Stimulated activated CD8-positive, alpha-beta memory T cell treated with anti-CD3 and anti-CD28 coated beads, Interleukin-12 subunit alpha, Interleukin-12 subunit beta, amount 100 ng/mL, for 4 hours (primary cell): ENCODE measurements around the gene ARFIP1.

ENCODE experiments used
- DNase-seq: peaks from one replicate; pipeline ENCODE4 v3.0.0-alpha.2; 2020; ENCODE audit warnings: low read depth

ARFIP1 gene

DNA sequence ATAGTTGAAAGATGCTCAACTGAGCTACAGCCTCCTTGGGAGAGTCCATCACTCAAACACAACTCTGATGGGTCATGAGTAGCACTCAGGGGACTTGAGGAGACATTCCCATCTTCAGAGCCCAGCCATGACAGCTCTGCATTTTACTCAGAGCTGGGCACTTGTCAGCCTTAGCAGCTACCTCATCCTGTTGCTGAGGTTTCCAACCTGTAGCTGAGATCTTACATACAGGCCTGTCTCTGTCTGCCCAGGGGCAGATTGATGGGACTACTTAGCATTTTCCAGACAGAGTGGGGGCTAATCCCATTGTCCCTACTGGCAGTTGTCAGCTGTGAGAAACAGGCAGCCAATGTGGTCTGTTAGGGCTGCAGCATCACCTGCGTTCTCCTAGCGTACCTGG lies 159.9 kb downstream of the ARFIP1 start:
- no peak for DNase-seq

DNA sequence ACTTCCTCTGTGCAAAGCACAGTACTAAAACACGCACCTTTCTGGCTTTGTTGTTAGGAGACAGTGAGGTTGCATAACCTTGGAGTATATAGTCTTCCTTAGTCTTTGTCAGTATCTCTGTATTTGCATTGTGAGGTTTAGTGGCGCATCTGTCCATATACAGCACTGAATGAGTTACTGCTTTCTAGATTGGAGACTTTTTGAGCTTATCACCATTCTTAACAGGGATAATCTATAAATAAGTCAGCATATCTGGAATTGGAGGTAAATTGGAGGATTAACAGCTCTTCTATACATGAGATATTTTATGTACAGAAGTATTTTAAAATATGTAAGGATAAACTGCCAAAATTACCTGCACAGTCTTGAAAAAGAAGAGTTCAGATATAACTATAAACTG lies 160.7 kb downstream of the ARFIP1 start:
- DNase-seq, result no peak

DNA sequence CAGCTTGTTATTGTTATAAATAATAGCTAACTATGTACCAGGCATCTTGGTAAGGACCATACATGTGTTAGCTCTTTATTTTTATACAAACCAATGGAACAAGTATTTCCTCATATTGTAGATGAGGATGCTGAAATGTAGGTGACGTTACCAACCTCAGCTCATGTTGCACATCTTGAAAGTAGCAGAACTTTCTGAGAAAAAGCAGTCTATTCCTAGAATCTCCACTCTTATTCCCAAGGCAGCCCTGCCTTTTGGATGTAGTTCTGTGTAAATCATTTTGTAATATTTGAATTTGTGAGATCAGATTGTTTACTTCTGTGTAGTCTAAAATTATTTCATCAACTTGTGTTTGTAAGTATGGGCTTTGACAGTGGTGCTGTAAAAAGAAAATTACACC lies 161.7 kb downstream of the ARFIP1 start:
- no peak for DNase-seq

DNA sequence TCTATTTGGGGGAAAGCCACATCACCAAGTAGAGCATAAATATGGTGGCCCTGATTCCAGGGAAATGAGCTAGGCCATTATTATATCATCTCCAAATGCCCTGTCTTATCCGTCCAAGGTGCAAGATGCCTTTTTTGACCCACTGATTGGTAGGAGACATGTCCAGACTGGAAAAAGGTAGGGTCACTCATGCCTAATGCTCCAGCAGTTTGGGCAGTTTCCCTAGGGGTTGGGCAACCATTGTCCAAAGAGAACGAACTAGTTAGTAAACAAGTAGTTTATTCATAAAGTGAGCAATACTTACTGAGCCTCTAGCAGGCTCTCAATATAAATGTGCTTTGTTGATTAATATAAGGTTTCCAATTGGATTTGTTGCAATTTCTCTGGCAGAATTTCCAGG lies 162.6 kb downstream of the ARFIP1 start:
- no peak for DNase-seq

DNA sequence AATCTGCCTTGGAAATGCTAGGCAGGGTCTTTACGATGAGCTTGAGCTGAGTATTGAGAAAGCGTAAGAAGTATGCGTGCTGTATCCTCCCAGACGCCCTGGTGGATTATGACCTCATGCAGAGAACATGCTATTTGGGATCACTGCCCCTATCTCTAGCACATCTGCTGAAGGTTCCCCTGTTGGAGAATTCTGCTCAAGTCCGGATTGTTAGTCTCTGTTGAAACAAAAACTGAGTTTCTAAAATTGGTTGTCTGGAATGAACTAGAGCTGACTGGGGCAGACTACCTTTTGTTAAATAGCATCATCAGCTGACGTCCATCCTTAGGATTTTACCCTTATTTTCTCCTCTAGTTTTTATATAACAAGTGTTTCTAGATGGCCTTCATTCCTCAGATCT lies 163.9 kb downstream of the ARFIP1 start:
- DNase-seq, result no peak

DNA sequence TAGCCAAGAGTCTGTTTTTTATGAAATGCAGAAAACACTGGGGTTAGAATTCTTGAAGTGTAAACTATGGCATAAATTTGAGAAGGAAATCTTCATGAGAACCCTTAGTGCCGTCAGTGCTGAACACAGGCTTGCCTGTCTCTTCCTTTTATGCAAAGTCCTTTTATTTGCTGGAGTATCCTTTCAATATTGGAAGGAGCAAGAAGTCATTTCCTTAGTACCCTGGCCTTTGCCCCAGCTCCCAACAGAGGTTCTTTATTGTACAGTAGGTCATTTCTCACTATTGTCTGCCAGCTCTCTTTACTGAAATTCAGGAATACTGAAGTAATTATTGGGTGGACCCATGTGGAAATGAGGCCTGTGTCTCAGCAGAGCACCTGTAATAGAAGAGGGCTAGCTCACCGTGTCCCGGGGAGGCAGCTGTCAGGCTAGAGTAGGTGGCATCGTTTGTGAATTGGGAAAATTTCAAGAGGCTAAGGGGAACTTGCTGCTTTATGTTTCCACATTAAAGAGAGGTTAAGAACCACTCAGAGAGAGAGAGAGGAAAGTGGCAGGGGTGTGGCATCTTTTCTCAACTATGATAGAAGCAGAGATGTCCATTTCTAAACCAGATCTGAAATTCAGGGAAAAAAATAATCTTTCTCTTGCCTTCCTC lies 165.0 kb downstream of the ARFIP1 start:
- no peak for DNase-seq

DNA sequence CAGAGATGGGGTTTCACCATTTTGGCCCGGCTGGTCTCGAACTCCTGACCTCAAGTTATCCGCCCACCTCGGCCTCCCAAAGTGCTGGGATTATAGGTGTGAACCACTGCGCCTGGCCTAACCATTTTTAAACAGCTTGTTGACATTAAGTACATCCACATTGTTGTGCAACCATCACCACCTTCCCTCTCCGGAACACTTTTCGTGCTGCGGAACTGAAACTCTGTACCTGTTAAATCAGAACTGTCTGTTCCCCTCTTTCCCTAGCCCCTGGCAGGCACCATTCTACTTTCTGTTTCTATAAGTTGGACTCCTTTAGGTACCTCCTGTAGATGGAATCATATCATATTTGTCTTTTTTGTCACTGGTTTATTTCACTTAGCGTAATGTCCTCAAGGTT lies 165.9 kb downstream of the ARFIP1 start:
- no peak for DNase-seq

DNA sequence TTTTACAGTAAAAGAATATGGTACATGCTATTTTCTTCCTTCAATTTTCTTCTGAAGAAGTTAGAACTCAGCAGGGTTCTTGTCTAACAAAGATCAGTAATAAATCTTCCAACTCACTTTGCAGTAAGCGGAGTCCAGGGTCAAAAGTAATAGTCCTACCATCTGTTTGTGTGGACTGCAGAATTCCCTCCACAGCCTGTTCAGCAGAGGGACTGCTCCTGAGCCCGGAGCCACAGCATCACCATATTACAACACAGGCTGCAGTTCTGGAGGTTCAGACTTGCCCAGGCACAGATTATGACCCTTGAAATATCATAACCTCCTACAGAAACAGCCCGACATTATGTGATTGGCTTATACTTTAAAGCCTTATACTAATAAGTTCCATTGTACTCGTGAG lies 166.7 kb downstream of the ARFIP1 start:
- no peak for DNase-seq

DNA sequence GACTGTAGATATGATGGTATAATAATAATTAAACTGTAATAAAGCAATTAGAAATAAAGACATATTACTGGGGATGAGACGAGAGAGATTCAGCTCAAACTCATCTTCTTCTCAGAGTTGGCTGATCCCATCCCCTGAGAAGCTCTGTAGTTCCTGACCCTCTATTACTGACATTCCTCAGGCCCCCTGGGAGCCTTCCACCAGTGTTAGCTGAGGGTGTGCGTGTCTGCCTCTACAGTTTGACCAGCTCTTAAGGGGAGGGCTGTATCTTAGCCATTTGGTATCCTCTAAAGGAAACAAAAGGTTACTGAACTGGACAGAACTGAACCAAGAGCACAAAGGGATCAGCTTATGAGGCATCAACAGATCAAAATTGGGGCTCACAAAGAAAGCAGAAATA lies 167.6 kb downstream of the ARFIP1 start:
- DNase-seq, result no peak

DNA sequence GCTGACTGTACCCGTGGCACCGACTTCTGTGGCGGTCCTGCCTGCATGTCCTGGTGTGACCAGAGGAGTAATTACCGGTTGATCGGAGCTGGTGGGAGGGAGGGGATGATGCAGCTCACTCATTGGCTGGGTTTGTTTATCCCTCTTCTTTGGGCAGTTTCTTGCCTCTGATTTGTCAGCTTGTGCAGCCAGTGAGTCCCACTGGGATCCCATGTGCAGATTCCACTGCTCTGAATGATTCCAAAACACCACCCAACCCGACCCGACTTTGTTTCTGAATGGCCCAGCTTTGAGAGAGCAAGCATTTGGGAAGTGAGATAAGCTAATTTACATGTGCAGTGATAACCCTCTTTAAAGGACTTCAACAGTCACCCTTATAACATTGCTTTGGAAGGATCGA lies 170.2 kb downstream of the ARFIP1 start:
- no peak for DNase-seq

DNA sequence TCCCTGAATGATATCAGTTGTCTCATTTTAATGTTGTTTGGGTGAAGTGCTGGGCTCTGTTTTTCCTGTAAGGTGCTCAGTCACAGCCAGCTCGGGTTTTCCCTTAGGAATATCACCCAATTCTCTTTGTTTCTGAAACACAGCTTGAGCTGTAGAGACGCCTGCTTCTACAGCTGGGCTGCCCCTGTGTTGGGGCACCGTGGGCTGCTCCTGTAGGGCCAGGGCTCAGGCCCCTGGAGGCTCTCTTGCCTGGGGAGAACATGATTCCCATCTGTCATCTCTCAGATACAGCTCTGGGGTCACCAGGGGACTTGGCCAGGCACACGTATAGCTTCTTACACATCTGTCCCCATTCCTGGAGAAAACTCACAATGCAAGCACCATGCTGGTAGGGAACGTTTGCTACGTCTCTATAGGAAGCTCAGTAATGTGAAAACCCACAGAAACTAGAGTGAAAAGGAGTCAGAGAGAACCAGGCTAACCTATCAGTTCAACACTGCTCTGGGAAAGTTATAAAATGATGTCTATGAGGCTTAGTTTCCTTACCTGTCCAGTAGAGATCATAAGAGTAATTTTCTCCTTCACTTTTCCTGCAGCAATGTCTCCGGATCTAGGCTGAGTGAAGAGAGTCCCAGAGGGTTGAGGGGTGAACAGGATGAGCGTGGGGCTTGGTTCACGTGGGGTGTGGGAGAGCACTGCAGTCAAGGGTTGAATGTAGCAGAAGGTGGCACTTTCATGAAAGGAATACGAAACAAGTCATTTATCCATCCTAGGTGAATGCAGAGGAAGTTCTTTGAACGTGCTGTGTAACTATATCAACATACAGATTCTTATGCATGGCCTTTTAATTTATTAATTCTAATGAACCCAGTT lies 170.9 kb downstream of the ARFIP1 start:
- no peak for DNase-seq

DNA sequence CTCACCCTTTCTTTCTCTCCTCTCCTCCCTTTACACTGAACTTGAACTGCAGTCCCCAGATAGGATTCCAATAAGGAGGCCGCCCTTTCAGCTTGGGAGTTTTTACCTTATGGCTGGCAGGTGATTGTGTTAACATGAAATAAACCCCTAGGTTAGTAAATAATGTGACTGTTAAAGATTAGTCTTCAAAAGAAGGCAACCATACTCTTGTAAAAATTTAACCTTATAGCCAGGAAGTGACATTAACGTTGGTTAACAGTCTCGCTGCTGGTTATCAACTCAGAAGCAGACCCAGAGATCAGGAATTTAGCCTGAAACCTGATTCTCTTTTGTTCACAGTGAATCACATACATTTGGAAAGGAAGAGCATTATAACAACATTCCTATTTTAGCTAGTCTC lies 171.6 kb downstream of the ARFIP1 start:
- no peak for DNase-seq

DNA sequence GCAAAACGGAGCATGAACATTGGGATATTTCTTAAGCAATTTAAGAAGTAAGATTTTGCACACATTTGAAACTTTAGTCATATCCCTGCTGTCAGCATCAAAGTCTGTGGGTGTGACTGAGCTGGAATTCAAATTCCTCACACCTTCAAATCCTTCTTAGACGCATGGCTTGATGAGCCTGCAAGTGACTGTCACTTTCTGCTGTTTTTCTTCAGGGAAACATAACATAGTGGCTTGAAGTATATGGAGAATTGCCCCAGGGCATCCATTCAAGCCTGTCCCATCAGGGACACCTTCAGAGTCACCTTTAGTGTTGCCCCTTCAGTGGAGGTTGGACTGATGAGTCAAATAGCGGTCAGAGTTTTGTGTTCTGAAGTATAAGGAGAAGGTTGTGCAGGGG lies 173.8 kb downstream of the ARFIP1 start:
- DNase-seq, result no peak

DNA sequence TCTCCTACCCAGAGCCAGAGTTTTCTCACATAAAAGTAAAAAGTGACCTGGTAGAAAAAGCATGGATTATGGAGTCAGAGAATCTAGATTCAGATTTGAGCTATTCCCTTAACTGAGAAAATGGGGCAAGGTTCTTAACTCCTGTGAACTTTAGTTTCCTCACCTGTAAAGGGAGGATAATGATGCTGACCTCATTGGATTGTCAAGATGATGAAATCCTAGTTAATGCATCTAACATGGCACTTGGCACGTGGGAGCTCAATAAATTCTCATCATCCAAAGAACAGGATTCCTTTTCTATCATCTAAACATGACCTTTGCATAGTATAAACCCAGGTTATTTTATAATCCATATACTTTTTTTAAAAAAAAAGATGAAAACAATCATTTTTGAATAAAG lies 175.0 kb downstream of the ARFIP1 start:
- DNase-seq, result no peak

DNA sequence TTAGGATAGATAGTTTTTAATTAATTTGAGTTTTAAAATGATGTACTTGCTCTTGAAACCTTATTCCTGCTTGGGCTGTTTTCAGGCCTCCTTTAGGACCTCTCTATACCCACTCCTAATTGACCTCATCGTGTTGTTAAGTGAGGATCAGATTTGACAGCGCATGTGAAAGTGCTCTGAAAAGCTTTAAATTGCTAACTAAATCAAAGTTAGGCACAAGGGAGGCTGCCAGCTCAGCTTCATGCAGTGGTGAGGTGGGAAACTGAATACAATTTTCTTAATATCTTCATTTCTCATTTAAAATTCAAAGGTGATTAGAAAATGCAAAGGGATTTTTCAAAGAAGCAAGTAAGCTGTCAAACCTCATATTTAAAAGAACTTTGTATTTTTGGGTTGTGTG lies 176.4 kb downstream of the ARFIP1 start:
- no peak for DNase-seq

DNA sequence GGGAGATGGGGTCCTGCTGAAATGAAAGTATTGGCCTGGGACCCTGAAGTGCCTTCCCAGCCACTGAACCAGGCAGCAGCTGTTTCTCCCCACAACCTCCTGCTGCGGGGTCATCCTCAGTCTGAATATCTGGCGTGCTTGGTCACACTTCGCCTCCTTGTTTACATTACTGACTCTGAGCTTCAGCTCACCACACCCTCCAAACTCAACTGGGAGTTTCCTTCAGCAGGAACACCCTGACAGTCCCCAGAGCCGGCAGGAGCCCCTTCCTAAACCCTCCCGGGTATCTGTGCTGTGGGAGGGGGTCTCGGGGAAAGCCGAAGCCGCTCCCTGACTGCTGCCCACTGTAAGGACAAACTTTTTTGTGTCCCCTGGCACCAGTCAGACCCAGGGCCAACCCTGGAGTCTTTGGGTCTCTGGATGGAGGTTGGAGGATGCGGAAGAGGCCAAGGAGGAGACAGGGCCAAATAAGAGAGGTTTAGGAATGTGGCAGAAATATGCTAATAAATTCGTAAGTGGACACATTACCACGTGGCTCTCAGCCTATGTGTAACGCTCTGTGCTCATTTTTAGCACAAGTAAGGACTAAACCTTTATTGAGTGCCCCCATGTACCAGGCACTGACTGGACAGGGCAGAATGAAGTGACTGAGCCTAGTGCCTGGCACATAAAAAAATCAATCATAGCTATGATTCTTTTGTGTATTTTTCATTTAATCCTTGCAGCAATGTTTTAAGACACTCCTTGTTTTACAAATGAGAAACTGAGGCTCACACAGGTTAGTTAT lies 177.1 kb downstream of the ARFIP1 start:
- DNase-seq, result no peak

DNA sequence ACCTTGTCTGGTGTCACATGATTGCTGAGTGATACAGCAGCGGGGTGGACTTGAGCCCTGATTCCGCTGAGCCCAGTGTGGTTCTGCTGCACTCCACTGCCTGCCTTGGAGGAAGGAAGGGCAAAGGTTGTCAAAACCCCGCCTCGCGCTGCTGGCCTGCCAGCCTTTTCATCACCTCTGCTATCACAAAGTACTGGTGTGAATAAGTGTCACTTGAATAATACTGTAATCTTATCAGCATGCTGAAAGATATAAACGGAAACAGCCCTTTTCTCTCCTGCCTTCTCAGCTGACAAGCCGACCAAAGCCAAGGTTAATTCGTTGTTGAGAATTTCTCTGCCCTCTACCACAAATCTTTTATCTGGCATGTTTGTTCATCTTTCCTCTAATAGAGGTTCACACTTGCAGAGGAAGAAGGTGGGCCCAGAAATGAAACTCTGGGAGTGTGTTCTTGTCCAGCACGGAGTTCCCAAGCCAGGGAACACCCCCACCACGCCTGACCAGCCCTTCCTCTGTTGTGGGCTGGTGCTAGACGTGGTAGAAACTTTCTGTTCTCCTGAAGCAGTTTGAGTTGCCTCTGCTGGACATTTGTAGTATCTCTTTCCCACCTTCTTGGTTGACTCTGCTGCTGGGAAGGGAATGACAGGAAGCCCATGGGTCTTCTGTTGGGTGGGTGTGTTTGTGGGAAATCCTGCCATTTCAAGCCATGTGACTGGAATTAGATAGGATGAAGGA lies 177.8 kb downstream of the ARFIP1 start:
- DNase-seq, result no peak

DNA sequence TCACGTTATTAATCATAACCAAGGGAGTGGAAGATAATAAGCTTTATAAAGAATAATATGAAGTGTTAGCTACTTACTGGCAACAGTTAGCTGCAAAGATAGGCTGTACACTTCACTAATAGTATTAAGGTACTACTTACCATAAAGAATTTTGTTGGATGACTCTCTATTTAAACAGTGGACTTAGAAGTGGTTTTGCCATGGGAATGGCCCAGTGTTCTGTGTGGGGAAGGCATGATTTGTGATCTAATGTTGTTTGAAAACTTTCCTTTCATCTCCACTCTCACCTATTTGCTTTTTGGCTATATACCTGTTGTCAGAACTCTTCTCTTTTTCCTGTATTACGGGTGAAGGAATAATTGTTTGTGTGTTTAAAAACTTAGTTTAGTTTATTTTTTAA lies 179.3 kb downstream of the ARFIP1 start:
- DNase-seq, result no peak

DNA sequence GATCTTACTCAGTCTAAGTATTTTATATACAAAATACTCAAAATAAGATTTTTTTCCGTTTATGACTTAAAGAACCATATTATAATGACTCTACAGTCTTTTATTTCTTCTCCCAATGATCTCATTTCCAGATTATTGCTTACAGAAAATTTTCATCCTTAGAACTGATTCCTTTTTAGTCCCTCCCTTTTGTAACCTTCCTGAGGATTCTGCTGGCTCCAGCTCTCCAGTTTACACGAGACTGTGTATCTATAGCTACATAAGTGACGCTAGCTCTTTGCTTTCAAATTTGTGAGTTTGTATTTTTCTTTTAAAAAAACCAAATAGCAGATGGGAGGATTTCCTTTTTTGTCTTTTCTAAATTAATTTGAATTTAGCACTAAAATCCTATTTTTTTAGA lies 180.3 kb downstream of the ARFIP1 start:
- DNase-seq, result no peak

DNA sequence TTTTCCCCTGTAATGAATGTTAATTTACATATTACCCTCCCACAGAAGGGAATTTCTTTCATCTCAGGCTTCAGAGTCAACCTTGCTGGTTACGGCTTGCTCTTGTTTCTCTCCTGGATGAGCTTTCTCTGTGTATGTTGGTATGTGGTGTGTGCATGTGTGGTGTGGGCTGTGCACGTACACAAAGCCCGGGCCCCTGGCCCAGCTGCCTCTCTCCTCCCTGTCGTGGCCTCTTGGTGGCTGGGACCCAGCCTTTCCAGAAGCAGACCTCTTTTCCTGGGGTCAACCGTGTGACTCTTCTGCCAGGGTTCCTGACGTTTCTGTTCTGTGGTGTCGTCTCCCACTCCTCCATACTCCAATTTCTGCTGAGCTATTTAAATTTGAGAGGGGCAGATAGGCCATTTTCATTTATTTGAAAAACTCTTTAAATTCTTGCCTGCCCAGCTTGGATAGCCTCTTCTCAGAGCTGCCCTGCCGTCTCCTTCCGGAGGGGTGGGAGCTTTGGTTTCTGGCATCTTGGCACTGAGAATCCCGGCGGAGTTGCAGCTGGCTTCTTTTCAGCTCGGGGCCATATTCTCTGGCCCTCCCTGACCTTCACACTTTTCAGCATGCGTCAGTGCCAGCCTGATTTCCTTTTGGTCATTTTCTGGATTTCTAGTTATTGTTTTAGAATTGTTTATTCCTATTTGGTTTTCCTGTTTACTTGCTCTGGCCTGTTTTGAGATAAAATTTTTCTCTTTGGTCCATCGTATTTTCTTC lies 181.4 kb downstream of the ARFIP1 start:
- no peak for DNase-seq

DNA sequence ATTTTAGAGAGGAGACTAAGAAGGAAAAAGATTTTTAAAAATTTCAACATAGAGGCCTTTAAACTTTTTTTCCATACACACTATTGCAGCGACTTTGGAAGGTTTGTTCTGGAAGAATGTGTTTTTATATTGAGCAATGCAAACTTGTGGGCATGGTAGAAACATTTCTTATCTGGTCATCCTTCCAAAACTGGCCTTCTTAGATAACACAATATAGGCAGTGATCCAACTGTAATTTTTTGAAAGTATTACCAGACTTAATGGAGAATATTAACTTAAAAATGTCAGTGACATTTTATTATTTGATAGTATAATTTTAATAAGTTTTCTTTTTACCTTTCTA lies 182.0 kb downstream of the ARFIP1 start:
- DNase-seq, result no peak
